ENCODE measurements around the gene ULBP1. TPM values are rescaled to one million over a fixed set of nuclear protein-coding genes. Genes with fewer than 3 reads are reported as not detected.

The ULBP1 gene
- total RNA-seq, 4 donors from 2014 or later = 0.07 to 0.27 TPM; not detected in 2

DNA sequence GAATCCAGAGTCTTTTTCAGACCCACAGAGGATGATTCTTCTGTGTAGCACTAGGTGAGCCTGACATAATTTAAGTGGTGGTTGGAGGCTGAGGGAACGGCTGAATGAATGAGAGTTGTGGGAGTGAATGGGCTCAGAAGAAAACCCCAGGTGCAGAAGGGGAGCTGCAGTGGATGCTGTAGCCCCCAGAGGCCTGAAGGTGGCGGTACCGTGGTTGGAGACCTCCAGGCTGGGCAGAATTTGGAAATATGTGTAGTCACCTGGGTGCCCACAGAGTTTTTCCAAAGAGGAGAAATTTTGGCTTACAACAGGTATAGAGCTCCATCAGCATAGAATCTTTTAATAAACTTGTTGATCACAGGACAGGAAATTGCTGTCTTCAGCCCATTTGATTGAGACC, 34.3 kb upstream of the ULBP1 start:
- Histone ChIP-seq H3K27ac (no peak overlapping the region), H3K36me3 (no peaks in the 10 kb centered on the region), H3K4me3 (no peak overlapping the region), H3K27me3 (peaks cover 60% of the 10 kb centered on the region), H3K9me3 (no peaks in the 10 kb centered on the region), H3K4me1 (peaks cover 0 to 18% (median 5%) of the 10 kb centered on the region in 3 donors)
- TF ChIP-seq, protein P1, sequence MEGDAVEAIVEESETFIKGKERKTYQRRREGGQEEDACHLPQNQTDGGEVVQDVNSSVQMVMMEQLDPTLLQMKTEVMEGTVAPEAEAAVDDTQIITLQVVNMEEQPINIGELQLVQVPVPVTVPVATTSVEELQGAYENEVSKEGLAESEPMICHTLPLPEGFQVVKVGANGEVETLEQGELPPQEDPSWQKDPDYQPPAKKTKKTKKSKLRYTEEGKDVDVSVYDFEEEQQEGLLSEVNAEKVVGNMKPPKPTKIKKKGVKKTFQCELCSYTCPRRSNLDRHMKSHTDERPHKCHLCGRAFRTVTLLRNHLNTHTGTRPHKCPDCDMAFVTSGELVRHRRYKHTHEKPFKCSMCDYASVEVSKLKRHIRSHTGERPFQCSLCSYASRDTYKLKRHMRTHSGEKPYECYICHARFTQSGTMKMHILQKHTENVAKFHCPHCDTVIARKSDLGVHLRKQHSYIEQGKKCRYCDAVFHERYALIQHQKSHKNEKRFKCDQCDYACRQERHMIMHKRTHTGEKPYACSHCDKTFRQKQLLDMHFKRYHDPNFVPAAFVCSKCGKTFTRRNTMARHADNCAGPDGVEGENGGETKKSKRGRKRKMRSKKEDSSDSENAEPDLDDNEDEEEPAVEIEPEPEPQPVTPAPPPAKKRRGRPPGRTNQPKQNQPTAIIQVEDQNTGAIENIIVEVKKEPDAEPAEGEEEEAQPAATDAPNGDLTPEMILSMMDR (IDR thresholded peaks at IDR 0.05) = no peak
- TF ChIP-seq EP300 (IDR thresholded peaks at IDR 0.05) = no peak
- TF ChIP-seq POLR2A (IDR thresholded peaks at IDR 0.05) = no peak
- TF ChIP-seq POLR2AphosphoS5 (IDR thresholded peaks at IDR 0.05) = no peak
- ATAC-seq = no peak
- 0% methylated on average over 1 to 3 of the region's 3 CpGs for WGBS, 2 donors (ENCODE audit: low coverage in 1 of 2)

DNA sequence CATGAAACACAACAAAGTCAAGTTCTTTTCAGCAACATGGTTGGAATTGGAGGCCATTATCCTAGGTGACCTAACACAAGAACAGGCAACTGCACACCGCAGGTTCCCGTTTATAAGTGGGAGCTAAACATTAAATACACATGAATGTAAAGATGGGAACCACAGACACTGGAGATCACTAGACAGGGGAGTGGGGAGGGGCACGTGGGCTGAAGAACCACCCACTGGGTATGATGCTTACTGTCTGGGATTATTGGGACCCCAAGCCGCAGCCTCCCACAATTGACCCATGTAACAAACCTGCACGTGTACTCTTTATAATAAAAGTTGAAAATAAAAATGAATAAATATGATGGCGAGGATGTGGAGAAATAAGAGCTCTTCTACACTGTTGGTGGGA, 32.2 kb upstream of the ULBP1 start:
- H3K4me1 ChIP-seq = peaks cover 0 to under 1% (median 0%) of the 10 kb centered on the region in 3 donors
- WGBS, 2 donors (ENCODE audit: low coverage in 1 of 2) = 64% methylated on average over 5 to 6 of the region's 6 CpGs
- no peak for TF ChIP-seq EP300 (IDR thresholded peaks at IDR 0.05)
- TF ChIP-seq, protein P1 (IDR thresholded peaks at IDR 0.05) = no peak
- TF ChIP-seq POLR2AphosphoS5 (IDR thresholded peaks at IDR 0.05) = no peak
- TF ChIP-seq POLR2A (IDR thresholded peaks at IDR 0.05) = no peak
- H3K9me3 ChIP-seq = no peaks in the 10 kb centered on the region
- H3K27me3 ChIP-seq = peaks cover 80% of the 10 kb centered on the region
- ATAC-seq = no peak
- H3K36me3 ChIP-seq = no peaks in the 10 kb centered on the region
- H3K27ac ChIP-seq = no peak overlapping the region
- H3K4me3 ChIP-seq = no peak overlapping the region

DNA sequence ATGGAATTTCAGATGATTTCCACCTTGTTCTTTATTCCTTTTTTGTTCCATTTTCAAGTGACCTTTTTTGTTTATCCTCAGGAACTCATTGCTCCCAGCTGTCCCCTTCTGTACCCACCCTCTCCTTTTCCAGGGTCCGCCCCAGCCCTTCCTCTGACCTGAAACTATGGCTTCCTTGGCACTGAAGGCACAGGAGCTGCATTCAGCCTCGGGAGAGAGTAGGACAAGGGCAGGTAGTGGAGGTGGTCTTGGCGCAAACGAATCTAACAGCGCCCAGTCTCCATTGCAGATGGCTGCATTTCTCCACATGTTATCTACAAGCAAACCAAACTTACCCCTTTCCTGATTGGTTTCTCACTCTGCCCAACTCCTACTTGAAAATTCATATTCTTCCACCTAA, 30.7 kb upstream of the ULBP1 start:
- H3K27ac ChIP-seq = no peak overlapping the region
- WGBS, 2 donors (ENCODE audit: low coverage in 1 of 2) = 48 to 54% methylated on average over 5 of the region's 5 CpGs
- no peak overlapping the region for H3K4me3 ChIP-seq
- H3K27me3 ChIP-seq = peaks cover 94% of the 10 kb centered on the region
- TF ChIP-seq POLR2A (IDR thresholded peaks at IDR 0.05) (no peak), POLR2AphosphoS5 (IDR thresholded peaks at IDR 0.05) (no peak), EP300 (IDR thresholded peaks at IDR 0.05) (no peak)
- TF ChIP-seq, protein P1 (IDR thresholded peaks at IDR 0.05) = no peak
- ATAC-seq = no peak
- H3K9me3 ChIP-seq = no peaks in the 10 kb centered on the region
- H3K4me1 ChIP-seq = peaks cover 0 to 1% (median 0%) of the 10 kb centered on the region in 3 donors
- H3K36me3 ChIP-seq = no peaks in the 10 kb centered on the region

GRCh38 chr6:149933461-149933860, 30.3 kb upstream of the ULBP1 start:
- peaks cover 98% of the 10 kb centered on the region for H3K27me3 ChIP-seq
- H3K36me3 ChIP-seq = no peaks in the 10 kb centered on the region
- WGBS, 2 donors (ENCODE audit: low coverage in 1 of 2) = 22 to 43% methylated on average over 2 to 3 of the region's 3 CpGs
- H3K4me3 ChIP-seq = no peak overlapping the region
- H3K4me1 ChIP-seq = peaks cover 0 to 5% (median 4%) of the 10 kb centered on the region in 3 donors
- ATAC-seq = no peak
- TF ChIP-seq POLR2A (IDR thresholded peaks at IDR 0.05) = no peak
- no peak for TF ChIP-seq POLR2AphosphoS5 (IDR thresholded peaks at IDR 0.05)
- TF ChIP-seq, protein P1 (IDR thresholded peaks at IDR 0.05) = no peak
- TF ChIP-seq EP300 (IDR thresholded peaks at IDR 0.05) = no peak
- H3K9me3 ChIP-seq = no peaks in the 10 kb centered on the region
- H3K27ac ChIP-seq = no peak overlapping the region

DNA sequence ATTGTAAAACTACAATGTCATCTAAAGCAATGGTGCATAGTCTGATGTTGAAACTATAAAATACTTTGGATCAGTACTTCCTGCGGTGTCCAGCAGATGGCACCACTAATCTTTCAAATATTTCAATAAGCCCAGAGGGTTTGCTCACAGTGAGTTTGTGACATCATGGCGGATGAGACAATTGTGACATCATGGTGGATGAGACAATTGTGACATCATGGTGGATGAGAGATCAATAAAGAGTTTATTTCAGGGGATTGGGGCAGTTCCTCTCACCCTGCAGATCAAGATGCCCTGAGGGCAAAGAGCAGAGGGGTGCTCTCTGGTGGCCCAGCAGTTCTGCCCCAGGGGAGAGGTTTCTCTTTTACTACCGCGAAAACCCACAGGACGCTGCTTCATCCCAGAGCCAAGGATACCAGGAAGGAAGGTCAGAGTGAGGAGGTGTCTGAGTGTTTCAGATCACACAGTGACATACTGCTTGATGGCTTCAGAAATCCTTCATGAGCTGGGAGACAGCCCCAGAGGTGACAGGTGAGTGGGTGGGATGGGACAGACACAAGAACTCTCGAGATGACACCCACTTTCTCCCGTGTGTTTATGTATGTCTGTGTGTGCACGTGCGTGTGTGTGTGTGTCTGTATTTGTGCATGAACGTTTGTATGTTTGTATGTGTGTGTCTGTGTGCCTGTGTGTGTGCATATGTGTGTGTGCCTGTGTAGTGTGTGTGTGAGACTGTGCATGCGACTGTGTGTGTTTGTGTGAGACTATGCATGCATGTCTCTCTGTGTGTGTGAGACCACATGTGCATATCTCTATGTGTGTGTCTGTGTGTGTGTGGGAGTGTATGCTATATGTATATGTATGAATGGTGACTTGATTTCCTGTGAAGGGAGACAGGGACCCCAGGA, 29.2 kb upstream of the ULBP1 start:
- 31 to 32% methylated on average over 6 to 7 of the region's 11 CpGs for WGBS, 2 donors (ENCODE audit: low coverage in 1 of 2)
- H3K27me3 ChIP-seq = peaks cover 98% of the 10 kb centered on the region
- no peaks in the 10 kb centered on the region for H3K36me3 ChIP-seq
- ATAC-seq = no peak
- TF ChIP-seq POLR2AphosphoS5 (IDR thresholded peaks at IDR 0.05) (peak; percentile 27), EP300 (IDR thresholded peaks at IDR 0.05) (no peak), POLR2A (IDR thresholded peaks at IDR 0.05) (no peak)
- TF ChIP-seq, protein P1 (IDR thresholded peaks at IDR 0.05) = peak; percentile 75 to 86 (median 82)
- H3K4me3 ChIP-seq = no peak overlapping the region
- no peak overlapping the region for H3K27ac ChIP-seq
- no peaks in the 10 kb centered on the region for H3K9me3 ChIP-seq
- H3K4me1 ChIP-seq = peaks cover 0 to 14% (median 11%) of the 10 kb centered on the region in 3 donors

All from gastroesophageal sphincter (tissue), 4 donors.